IMR-90 (cell line): ENCODE results near the gene TCIRG1. TPM values are rescaled to one million over a fixed set of nuclear protein-coding genes. Genes with fewer than 3 reads are reported as not detected.

Experiments used
- ATAC-seq: fragments of 200-7000 bp; cut with Tn5 transposase; 2 replicates; pipeline ENCODE4 v1.9.1; 2020; ENCODE audit warnings: low read depth, mild to moderate bottlenecking, moderate library complexity
- BruUV-seq: library from RNA; stranded (reverse); fragments of 400-500 nt; replicated peaks from 2 replicates; lab custom pipeline; 2021; lab: Mats Ljungman, UMichigan
- CTCF ChIA-PET: fragments of 300-600 bp; formaldehyde crosslinking; extraction: SDS; loops from one replicate; lab custom pipeline; 2021; ENCODE audit warnings: antibody characterized with exemption; lab: Yijun Ruan, JAX
- POLR2A ChIA-PET: fragments of 300-600 bp; sonication (Branson Sonifier 250); formaldehyde crosslinking; loops from one replicate; lab custom pipeline; 2022; ENCODE audit warnings: antibody characterized with exemption; ENCODE audit not compliant: unreplicated experiment; lab: Charles Lee
- DNase-seq: peaks from one replicate; pipeline ENCODE4 v3.0.0; 2013
- H2AFZ ChIP-seq: replicated peaks from 2 replicates; pipeline ENCODE3; 2013; ENCODE audit warnings: low read length, mild to moderate bottlenecking; ENCODE audit not compliant: poor library complexity
- H2AK5ac ChIP-seq: 2 replicates; pipeline ENCODE4 v1.6.1; 2013; ENCODE audit warnings: low read depth, low read length, inconsistent platforms
- H2AK9ac ChIP-seq: replicated peaks from 2 replicates; pipeline ENCODE3; 2013; ENCODE audit warnings: mild to moderate bottlenecking, low read depth, low read length, moderate library complexity; ENCODE audit not compliant: poor library complexity
- H2BK120ac ChIP-seq: 2 replicates; pipeline ENCODE4 v1.6.1; 2013; ENCODE audit warnings: low read depth, low read length, inconsistent platforms
- H2BK15ac ChIP-seq: 3 replicates; pipeline ENCODE4 v1.6.1; 2013; ENCODE audit warnings: low read depth, low read length, inconsistent platforms
- H2BK20ac ChIP-seq: 2 replicates; pipeline ENCODE4 v1.6.1; 2013; ENCODE audit warnings: low read depth, mild to moderate bottlenecking, inconsistent platforms, low read length, moderate library complexity
- H2BK5ac ChIP-seq: 2 replicates; pipeline ENCODE4 v1.6.1; 2013; ENCODE audit warnings: mild to moderate bottlenecking, low read depth, low read length, inconsistent platforms; ENCODE audit not compliant: poor library complexity, severe bottlenecking
- H3K14ac ChIP-seq: replicated peaks from 2 replicates; pipeline ENCODE4 v1.6.1; 2013; ENCODE audit warnings: low read depth, low read length, inconsistent platforms
- H3K18ac ChIP-seq: 2 replicates; pipeline ENCODE4 v1.6.1; 2013; ENCODE audit warnings: low read depth, low read length, control low read depth
- H3K23ac ChIP-seq: 2 replicates; pipeline ENCODE4 v1.6.1; 2013; ENCODE audit warnings: low read depth, low read length, inconsistent platforms
- H3K27ac ChIP-seq: 2 replicates; pipeline ENCODE4 v1.5.1; 2013; ENCODE audit warnings: mild to moderate bottlenecking, control low read depth, low read length; ENCODE audit not compliant: insufficient read depth
- H3K27me3 ChIP-seq: 2 replicates; pipeline ENCODE4 v1.6.1; 2013; ENCODE audit warnings: low read length; ENCODE audit not compliant: control insufficient read depth, insufficient read depth
- H3K36me3 ChIP-seq: 2 replicates; pipeline ENCODE4 v1.6.1; 2013; ENCODE audit warnings: low read length, mixed read lengths; ENCODE audit not compliant: control insufficient read depth, insufficient read depth
- H3K4ac ChIP-seq: 2 replicates; pipeline ENCODE4 v1.6.1; 2013; ENCODE audit warnings: low read depth, low read length, inconsistent platforms
- H3K4me1 ChIP-seq: 2 replicates; pipeline ENCODE4 v1.6.1; 2013; ENCODE audit warnings: low read length, mixed read lengths; ENCODE audit not compliant: control insufficient read depth, insufficient read depth
- H3K4me2 ChIP-seq: 2 replicates; pipeline ENCODE4 v1.6.1; 2013; ENCODE audit warnings: low read depth, mild to moderate bottlenecking, control low read depth, low read length, moderate library complexity
- H3K4me3 ChIP-seq: 2 replicates; pipeline ENCODE4 v1.5.1; 2013; ENCODE audit warnings: low read depth, mild to moderate bottlenecking, control low read depth, low read length, moderate library complexity; ENCODE audit not compliant: insufficient read depth
- H3K56ac ChIP-seq: 2 replicates; pipeline ENCODE4 v1.6.1; 2013; ENCODE audit warnings: low read length, inconsistent platforms; ENCODE audit not compliant: insufficient read depth; ENCODE audit errors: extremely low read depth
- H3K79me1 ChIP-seq, 2 experiments: 2 replicates each; pipeline ENCODE4 v1.6.1; 2013; ENCODE audit warnings: low read length in 2 of 2, inconsistent platforms in 1 of 2, low read depth in 1 of 2
- H3K9ac ChIP-seq: 2 replicates; pipeline ENCODE4 v1.6.1; 2013; ENCODE audit warnings: low read depth, low read length, control low read depth
- H3K9me1 ChIP-seq: 2 replicates; pipeline ENCODE4 v1.6.1; 2013; ENCODE audit warnings: low read length, inconsistent platforms; ENCODE audit not compliant: insufficient read depth
- H3K9me3 ChIP-seq: 2 replicates; pipeline ENCODE4 v1.6.1; 2013; ENCODE audit warnings: low read length; ENCODE audit not compliant: control insufficient read depth, insufficient read depth
- H4K20me1 ChIP-seq: 2 replicates; pipeline ENCODE4 v1.6.1; 2013; ENCODE audit warnings: low read length, inconsistent platforms; ENCODE audit not compliant: insufficient read depth
- H4K5ac ChIP-seq: 2 replicates; pipeline ENCODE4 v1.6.1; 2013; ENCODE audit warnings: mild to moderate bottlenecking, low read depth, low read length, control low read depth
- H4K8ac ChIP-seq, 2 experiments: 2 replicates each; pipeline ENCODE4 v1.6.1; 2013; ENCODE audit warnings: low read depth in 2 of 2, low read length in 2 of 2, control low read depth in 1 of 2, inconsistent platforms in 1 of 2
- H4K91ac ChIP-seq: 2 replicates; pipeline ENCODE4 v1.6.1; 2013; ENCODE audit warnings: low read depth, low read length, inconsistent platforms; ENCODE audit not compliant: insufficient read depth
- BHLHE40 ChIP-seq: fragments of 150-350 bp; IDR thresholded peaks from 2 replicates; pipeline ENCODE4 v1.6.1; 2016; ENCODE audit warnings: mild to moderate bottlenecking, low read depth, low read length
- CHD1 ChIP-seq: IDR thresholded peaks from 2 replicates; pipeline ENCODE4 v1.6.1; 2012; ENCODE audit warnings: low read depth, low read length, improper control_type of control experiment
- CTCF ChIP-seq: conservative IDR thresholded peaks from 2 replicates; pipeline ENCODE4 v1.5.1; 2012; ENCODE audit warnings: mild to moderate bottlenecking, low read depth, low read length, improper control_type of control experiment
- ELK1 ChIP-seq: fragments of 150-350 bp; IDR thresholded peaks from 2 replicates; pipeline ENCODE4 v1.6.1; 2016; ENCODE audit warnings: low read depth, mild to moderate bottlenecking, low read length, moderate library complexity, borderline replicate concordance
- FOS ChIP-seq: fragments of 150-350 bp; IDR thresholded peaks from 2 replicates; pipeline ENCODE4 v1.6.1; 2016; ENCODE audit warnings: low read depth, low read length
- MAFK ChIP-seq: IDR thresholded peaks from 2 replicates; pipeline ENCODE4 v1.6.1; 2012; ENCODE audit warnings: low read depth, low read length, improper control_type of control experiment
- MXI1 ChIP-seq: IDR thresholded peaks from 2 replicates; pipeline ENCODE4 v1.6.1; 2012; ENCODE audit warnings: low read depth, mild to moderate bottlenecking, low read length, moderate library complexity, borderline replicate concordance
- NFE2L2 ChIP-seq: fragments of 150-350 bp; IDR thresholded peaks from 2 replicates; pipeline ENCODE4 v1.6.1; 2016; ENCODE audit warnings: low read depth, mild to moderate bottlenecking, low read length
- POLR2A ChIP-seq: IDR thresholded peaks from 2 replicates; pipeline ENCODE4 v1.6.1; 2012; ENCODE audit warnings: mild to moderate bottlenecking, low read depth, low read length
- RAD21 ChIP-seq: IDR thresholded peaks from 2 replicates; pipeline ENCODE4 v1.6.1; 2012; ENCODE audit warnings: low read length, improper control_type of control experiment
- RCOR1 ChIP-seq: IDR thresholded peaks from 2 replicates; pipeline ENCODE4 v1.6.1; 2012; ENCODE audit warnings: mild to moderate bottlenecking, low read length, improper control_type of control experiment; ENCODE audit not compliant: insufficient replicate concordance
- RFX5 ChIP-seq: IDR thresholded peaks from 2 replicates; pipeline ENCODE4 v1.8.0; 2012; ENCODE audit warnings: low read depth, mild to moderate bottlenecking, low read length, moderate library complexity
- SMC3 ChIP-seq: fragments of 150-350 bp; IDR thresholded peaks from 2 replicates; pipeline ENCODE4 v1.6.1; 2016; ENCODE audit warnings: low read depth, mild to moderate bottlenecking, antibody characterized with exemption, low read length, moderate library complexity
- WGBS, 2 experiments: methylation state at CpG; one replicate each; pipeline versions ENCODE4 v1.1.5 to v1.1.7; 2013; ENCODE audit warnings: missing lambda C conversion rate in 2 of 2; ENCODE audit not compliant: insufficient read length in 1 of 2; ENCODE audit errors: extremely low coverage in 2 of 2; 5-methylcytosine and 5-hydroxymethylcytosine counted together
- dilution Hi-C: fragments of 300-500 bp; cut with HindIII; formaldehyde crosslinking; loops from one replicate; pipeline ENCODE4 v1.14.3; 2018; ENCODE audit warnings: low sequenced_read_pairs; ENCODE audit not compliant: unreplicated experiment
- in situ Hi-C: fragments of 300-500 bp; cut with MboI; formaldehyde crosslinking; loops from 3 replicates; pipeline ENCODE4 v1.14.3; 2019; ENCODE audit warnings: low sequenced_read_pairs, inconsistent platforms, mixed read lengths
- intact Hi-C: fragments of 100-400 bp; cut with micrococcal nuclease; formaldehyde crosslinking; loops from 2 replicates; pipeline ENCODE4 v1.10.0; 2022
- polyA plus RNA-seq, 3 experiments: library from polyadenylated mRNA; depleted of rRNA; stranded (reverse); fragments of >200 nt; gene quantifications; 2 replicates each; pipeline ENCODE4 v1.2.3, GENCODE V29; 2012; ENCODE audit warnings: low replicate concordance in 1 of 3
- total RNA-seq: library from RNA; depleted of rRNA; stranded (reverse); fragments of >200 nt; gene quantifications from 2 replicates; pipeline ENCODE4 v1.2.3, GENCODE V29; 2012
- TF ChIP-seq, protein P1 (sequence below): fragments of 150-350 bp; IDR thresholded peaks from 2 replicates; pipeline ENCODE4 v1.6.1; 2017; ENCODE audit warnings: mild to moderate bottlenecking, antibody characterized with exemption, low read length, low read depth

TCIRG1 gene
- total and polyA plus RNA-seq, 2 of the 4 experiments (the other 2 are of a cell fraction), result 25.3 to 117 TPM

GRCh38 chr11:67999704-68000103 is 39.1 kb upstream of the TCIRG1 start:
- WGBS, 2 experiments, result no CpG with 5 or more reads among the region's 5 CpGs
- ChIA-PET POLR2A (no interaction called here), CTCF (no interaction called here)
- Histone ChIP-seq H4K91ac (no peak overlapping the region), H3K4me3 (no peak overlapping the region), H3K27me3 (no peaks in the 10 kb centered on the region), H3K18ac (no peak overlapping the region), H3K9ac (no peak overlapping the region), H3K36me3 (no peaks in the 10 kb centered on the region), H3K27ac (no peak overlapping the region), H2AFZ (no peak overlapping the region), H4K5ac (no peak overlapping the region), H4K20me1 (no peaks in the 10 kb centered on the region), H3K23ac (no peak overlapping the region), H2AK5ac (no peak overlapping the region), H3K9me1 (peaks cover 5% of the 10 kb centered on the region; the same call in 1 of the 2 replicates), H3K56ac (no peak overlapping the region; the same call in 1 of the 2 replicates), H2BK120ac (no peak overlapping the region), H3K4me2 (no peak overlapping the region), H2BK5ac (no peak overlapping the region), H2BK15ac (no peak overlapping the region), H4K8ac (no peak overlapping the region), H2AK9ac (peak overlapping the region; percentile 28), H2BK20ac (no peak overlapping the region), H3K79me1 (peaks cover 0 to 6% of the 10 kb centered on the region in 2 experiments; a peak in 2 of 4 replicates), H3K14ac (no peak overlapping the region), H3K9me3 (no peaks in the 10 kb centered on the region), H3K4ac (no peak overlapping the region), H3K4me1 (peaks cover 5% of the 10 kb centered on the region)
- TF ChIP-seq RAD21 (no peak), MAFK (no peak), NFE2L2 (no peak), POLR2A (no peak), SMC3 (no peak), RCOR1 (no peak), CTCF (no peak), RFX5 (no peak), CHD1 (no peak), FOS (no peak), MXI1 (no peak), BHLHE40 (no peak), ELK1 (no peak)
- TF ChIP-seq, protein P1, sequence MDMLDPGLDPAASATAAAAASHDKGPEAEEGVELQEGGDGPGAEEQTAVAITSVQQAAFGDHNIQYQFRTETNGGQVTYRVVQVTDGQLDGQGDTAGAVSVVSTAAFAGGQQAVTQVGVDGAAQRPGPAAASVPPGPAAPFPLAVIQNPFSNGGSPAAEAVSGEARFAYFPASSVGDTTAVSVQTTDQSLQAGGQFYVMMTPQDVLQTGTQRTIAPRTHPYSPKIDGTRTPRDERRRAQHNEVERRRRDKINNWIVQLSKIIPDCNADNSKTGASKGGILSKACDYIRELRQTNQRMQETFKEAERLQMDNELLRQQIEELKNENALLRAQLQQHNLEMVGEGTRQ, result no peak
- in situ Hi-C loops, result no loop called here
- DNase-seq (no peak), ATAC-seq (no peak)
- no TSS peak for BruUV-seq
- intact Hi-C loops, result no loop called here
- dilution Hi-C loops, result no loop called here
